Measurements from ENCODE around the gene MAP3K10. TPM values are rescaled to one million over a fixed set of nuclear protein-coding genes. Genes with fewer than 3 reads are reported as not detected.

The MAP3K10 gene
- total RNA-seq, 2 donors from 2014 or later, result 35.2 to 39.3 TPM

- Histone ChIP-seq H3K27me3 (ENCODE audit: control insufficient read depth, insufficient read depth, low read length, poor library complexity, severe bottlenecking) (no peaks in the 10 kb centered on the region), H3K9me3 (ENCODE audit: control insufficient read depth, low read length) (no peaks in the 10 kb centered on the region), H3K4me1 (ENCODE audit: control insufficient read depth, insufficient read depth, low read length) (no peaks in the 10 kb centered on the region), H3K27ac (ENCODE audit: low read depth, low read length) (no peak overlapping the region), H3K9ac (ENCODE audit: extremely low read depth, low read length, poor library complexity, severe bottlenecking) (no peak overlapping the region), H3K36me3 (ENCODE audit: control insufficient read depth, insufficient read depth, low read length) (peaks cover 17% of the 10 kb centered on the region), H3K4me3 (ENCODE audit: low read length) (no peak overlapping the region)
- no peaks in the 10 kb centered on the region for H3K9me3 Mint-ChIP-seq
- WGBS, 2 experiments (ENCODE audit: insufficient coverage in 1 of 2, insufficient read length in 1 of 2), result 91 to 95% methylated on average over 8 to 12 of the region's 12 CpGs
- H3K4me3 Mint-ChIP-seq, result no peak overlapping the region
- no peak for TF ChIP-seq CTCF (conservative IDR thresholded peaks at IDR 0.05)
- no peak for DNase-seq
- H3K27me3 Mint-ChIP-seq (ENCODE audit: insufficient read depth), result no peaks in the 10 kb centered on the region
- peaks cover 22% of the 10 kb centered on the region for H3K36me3 Mint-ChIP-seq (ENCODE audit: low read depth)
- no peaks in the 10 kb centered on the region for H3K4me1 Mint-ChIP-seq
- H3K27ac Mint-ChIP-seq, result no peak overlapping the region
Measured at GRCh38 chr19:40244579-40245317, 53.5 kb downstream of the MAP3K10 start.

GRCh38 chr19:40245506-40246128 is 54.4 kb downstream of the MAP3K10 start:
- Mint-ChIP-seq H3K9me3 (no peaks in the 10 kb centered on the region), H3K27me3 (ENCODE audit: insufficient read depth) (no peaks in the 10 kb centered on the region), H3K36me3 (ENCODE audit: low read depth) (peaks cover 24% of the 10 kb centered on the region), H3K4me1 (no peaks in the 10 kb centered on the region), H3K27ac (no peak overlapping the region), H3K4me3 (no peak overlapping the region)
- DNase-seq, result no peak
- Histone ChIP-seq H3K4me3 (ENCODE audit: low read length) (no peak overlapping the region), H3K27ac (ENCODE audit: low read depth, low read length) (no peak overlapping the region), H3K4me1 (ENCODE audit: control insufficient read depth, insufficient read depth, low read length) (no peaks in the 10 kb centered on the region), H3K9ac (ENCODE audit: extremely low read depth, low read length, poor library complexity, severe bottlenecking) (no peak overlapping the region), H3K27me3 (ENCODE audit: control insufficient read depth, insufficient read depth, low read length, poor library complexity, severe bottlenecking) (no peaks in the 10 kb centered on the region), H3K36me3 (ENCODE audit: control insufficient read depth, insufficient read depth, low read length) (peaks cover 14% of the 10 kb centered on the region), H3K9me3 (ENCODE audit: control insufficient read depth, low read length) (no peaks in the 10 kb centered on the region)
- TF ChIP-seq CTCF (conservative IDR thresholded peaks at IDR 0.05), result no peak
- WGBS, 2 experiments (ENCODE audit: insufficient coverage in 1 of 2, insufficient read length in 1 of 2), result 95 to 100% methylated on average over 1 to 9 of the region's 9 CpGs

- Histone ChIP-seq H3K4me1 (ENCODE audit: control insufficient read depth, insufficient read depth, low read length) (no peaks in the 10 kb centered on the region), H3K36me3 (ENCODE audit: control insufficient read depth, insufficient read depth, low read length) (peaks cover 10% of the 10 kb centered on the region), H3K27me3 (ENCODE audit: control insufficient read depth, insufficient read depth, low read length, poor library complexity, severe bottlenecking) (no peaks in the 10 kb centered on the region), H3K9me3 (ENCODE audit: control insufficient read depth, low read length) (no peaks in the 10 kb centered on the region), H3K9ac (ENCODE audit: extremely low read depth, low read length, poor library complexity, severe bottlenecking) (no peak overlapping the region), H3K4me3 (ENCODE audit: low read length) (no peak overlapping the region), H3K27ac (ENCODE audit: low read depth, low read length) (no peak overlapping the region)
- Mint-ChIP-seq H3K36me3 (ENCODE audit: low read depth) (peaks cover 23% of the 10 kb centered on the region), H3K9me3 (no peaks in the 10 kb centered on the region), H3K27me3 (ENCODE audit: insufficient read depth) (no peaks in the 10 kb centered on the region), H3K27ac (no peak overlapping the region), H3K4me3 (no peak overlapping the region), H3K4me1 (no peaks in the 10 kb centered on the region)
- no peak for TF ChIP-seq CTCF (conservative IDR thresholded peaks at IDR 0.05)
- no peak for DNase-seq
- WGBS, 2 experiments (ENCODE audit: insufficient coverage in 1 of 2, insufficient read length in 1 of 2), result 94 to 100% methylated on average over 4 to 15 of the region's 16 CpGs
Measured at GRCh38 chr19:40246292-40247073, 55.3 kb downstream of the MAP3K10 start.
